BLaER1 (cell line): ENCODE measurements around the gene FLNC.

ENCODE experiments used
- H3K27ac ChIP-seq: shearing (Covaris generic); formaldehyde crosslinking; 2 replicates; pipeline ENCODE4 v1.8.1; 2022
- H3K27me3 ChIP-seq: shearing (Covaris generic); formaldehyde crosslinking; 2 replicates; pipeline ENCODE4 v1.8.1; 2022
- H3K36me3 ChIP-seq: shearing (Covaris generic); formaldehyde crosslinking; 2 replicates; pipeline ENCODE4 v1.8.1; 2022
- H3K4me1 ChIP-seq: shearing (Covaris generic); formaldehyde crosslinking; 2 replicates; pipeline ENCODE4 v1.8.1; 2022
- H3K4me2 ChIP-seq: shearing (Covaris generic); formaldehyde crosslinking; 2 replicates; pipeline ENCODE4 v1.8.1; 2022
- H3K4me3 ChIP-seq: shearing (Covaris generic); formaldehyde crosslinking; 2 replicates; pipeline ENCODE4 v1.8.1; 2022
- H3K9ac ChIP-seq: shearing (Covaris generic); formaldehyde crosslinking; 2 replicates; pipeline ENCODE4 v1.8.1; 2022
- H3K9me3 ChIP-seq: shearing (Covaris generic); formaldehyde crosslinking; 2 replicates; pipeline ENCODE4 v1.8.1; 2022
- H4K20me1 ChIP-seq: shearing (Covaris generic); formaldehyde crosslinking; 2 replicates; pipeline ENCODE4 v1.8.1; 2022
- Cebpa-rat ChIP-seq: shearing (Covaris generic); IDR thresholded peaks from 2 replicates; pipeline ENCODE4 v1.8.1; 2022

The FLNC gene

DNA sequence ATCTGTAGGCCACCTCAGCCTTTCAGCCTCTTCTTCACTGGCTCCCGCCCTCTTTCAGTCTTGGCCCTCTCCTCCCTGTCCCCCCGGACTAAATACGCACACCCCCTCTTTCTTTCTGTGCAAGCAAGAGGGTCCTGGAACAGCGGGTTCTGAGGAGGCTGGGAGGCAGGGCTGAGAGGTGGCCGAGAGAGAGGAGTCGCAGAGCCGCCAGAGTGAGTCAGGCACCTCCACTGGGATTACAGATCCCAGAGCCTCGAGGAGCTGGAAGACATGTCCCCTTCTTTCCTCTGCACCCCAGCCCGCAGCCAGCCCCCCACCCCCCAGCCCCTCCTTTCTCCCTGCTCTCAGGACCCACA lies 38.3 kb upstream of the FLNC start:
- Histone ChIP-seq H3K4me1 (peaks cover 36% of the 10 kb centered on the region), H3K36me3 (peaks cover 23% of the 10 kb centered on the region), H3K9me3 (no peaks in the 10 kb centered on the region), H3K4me3 (peak overlapping the region; percentile 92), H3K4me2 (peak overlapping the region; percentile 97), H3K27ac (peak overlapping the region; percentile 73), H4K20me1 (no peaks in the 10 kb centered on the region), H3K27me3 (no peaks in the 10 kb centered on the region), H3K9ac (peak overlapping the region; percentile 82)
- TF ChIP-seq Cebpa-rat: no peak

GRCh38 chr7:128792471-128793180 lies 37.6 kb upstream of the FLNC start:
- Histone ChIP-seq H4K20me1 (no peaks in the 10 kb centered on the region), H3K27me3 (no peaks in the 10 kb centered on the region), H3K9me3 (no peaks in the 10 kb centered on the region), H3K4me1 (peaks cover 36% of the 10 kb centered on the region), H3K4me3 (peak overlapping the region; percentile 92), H3K4me2 (peak overlapping the region; percentile 97), H3K36me3 (peaks cover 29% of the 10 kb centered on the region), H3K9ac (peak overlapping the region; percentile 82; the same call in 1 of the 2 replicates), H3K27ac (peak overlapping the region; percentile 44; the same call in 1 of the 2 replicates)
- no peak for TF ChIP-seq Cebpa-rat

- peaks cover 29% of the 10 kb centered on the region for H3K36me3 ChIP-seq
- H3K4me1 ChIP-seq: peaks cover 36% of the 10 kb centered on the region
- H4K20me1 ChIP-seq: no peaks in the 10 kb centered on the region
- H3K9ac ChIP-seq: no peak overlapping the region
- no peaks in the 10 kb centered on the region for H3K9me3 ChIP-seq
- 0 out of 2 replicates have a peak overlapping the region, but pooled peaks have one; percentile 44 for H3K27ac ChIP-seq
- no peak for TF ChIP-seq Cebpa-rat
- H3K4me2 ChIP-seq: peak overlapping the region; percentile 97
- H3K27me3 ChIP-seq: no peaks in the 10 kb centered on the region
- H3K4me3 ChIP-seq: peak overlapping the region; percentile 92; the same call in 1 of the 2 replicates
Measured at GRCh38 chr7:128793181-128793547, 37.0 kb upstream of the FLNC start.

DNA sequence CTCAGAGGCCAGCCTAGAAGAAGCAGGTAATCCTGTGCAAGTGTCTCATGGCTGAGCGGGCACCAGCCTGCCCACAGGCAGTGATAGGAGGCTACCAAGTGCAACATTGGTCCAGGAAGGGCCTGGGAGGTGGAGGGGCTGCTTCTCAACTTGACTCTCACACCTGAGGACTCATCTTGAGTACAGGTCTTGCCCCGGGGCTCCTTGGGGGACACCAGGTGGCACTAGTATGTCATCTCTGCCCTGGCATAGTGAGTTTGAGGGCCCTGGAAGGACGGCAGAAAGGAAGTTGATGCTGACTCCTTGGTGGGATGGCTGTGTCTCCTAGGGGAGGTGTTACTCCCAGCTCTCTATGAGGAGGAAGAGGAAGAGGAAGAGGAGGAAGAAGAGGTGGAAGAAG lies 36.2 kb upstream of the FLNC start:
- TF ChIP-seq Cebpa-rat: no peak
- Histone ChIP-seq H3K36me3 (peaks cover 29% of the 10 kb centered on the region), H3K4me3 (no peak overlapping the region), H3K9ac (no peak overlapping the region), H4K20me1 (no peaks in the 10 kb centered on the region), H3K27ac (no peak overlapping the region), H3K4me2 (no peak overlapping the region), H3K27me3 (no peaks in the 10 kb centered on the region), H3K4me1 (peaks cover 36% of the 10 kb centered on the region), H3K9me3 (no peaks in the 10 kb centered on the region)

GRCh38 chr7:128794436-128794835 lies 35.8 kb upstream of the FLNC start:
- Histone ChIP-seq H3K4me1 (peaks cover 36% of the 10 kb centered on the region), H3K36me3 (peaks cover 29% of the 10 kb centered on the region), H3K9me3 (no peaks in the 10 kb centered on the region), H3K9ac (no peak overlapping the region), H3K4me2 (no peak overlapping the region), H3K4me3 (no peak overlapping the region), H3K27ac (no peak overlapping the region), H3K27me3 (no peaks in the 10 kb centered on the region), H4K20me1 (no peaks in the 10 kb centered on the region)
- TF ChIP-seq Cebpa-rat: no peak

- H3K4me3 ChIP-seq: no peak overlapping the region
- no peak for TF ChIP-seq Cebpa-rat
- H4K20me1 ChIP-seq: no peaks in the 10 kb centered on the region
- H3K27ac ChIP-seq: no peak overlapping the region
- no peaks in the 10 kb centered on the region for H3K27me3 ChIP-seq
- peaks cover 35% of the 10 kb centered on the region for H3K4me1 ChIP-seq
- peaks cover 29% of the 10 kb centered on the region for H3K36me3 ChIP-seq
- no peak overlapping the region for H3K9ac ChIP-seq
- H3K4me2 ChIP-seq: no peak overlapping the region
- no peaks in the 10 kb centered on the region for H3K9me3 ChIP-seq
Measured at GRCh38 chr7:128795129-128795528, 35.1 kb upstream of the FLNC start.

DNA sequence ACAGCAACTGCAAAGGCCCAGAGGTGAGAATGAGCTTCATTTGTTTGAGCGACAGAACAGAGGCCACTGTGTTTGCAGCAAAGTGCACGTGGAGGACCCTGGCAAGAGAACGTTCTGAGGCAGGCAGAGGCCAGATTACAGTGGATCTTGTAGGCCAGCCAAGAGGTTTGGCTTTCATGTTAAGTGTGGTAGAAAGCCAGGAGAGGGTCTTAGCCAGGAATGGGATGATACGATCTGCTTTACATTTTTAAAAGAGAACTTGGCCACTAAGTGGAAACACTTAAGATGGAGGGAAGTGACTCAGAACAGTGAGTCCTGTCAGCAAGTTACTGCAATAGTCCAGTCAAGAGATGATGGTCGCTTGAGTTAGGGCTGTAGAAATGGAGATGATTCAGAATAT lies 33.9 kb upstream of the FLNC start:
- TF ChIP-seq Cebpa-rat: no peak
- Histone ChIP-seq H4K20me1 (no peaks in the 10 kb centered on the region), H3K4me2 (no peak overlapping the region), H3K27me3 (no peaks in the 10 kb centered on the region), H3K27ac (no peak overlapping the region), H3K9me3 (no peaks in the 10 kb centered on the region), H3K4me1 (peaks cover 29% of the 10 kb centered on the region), H3K4me3 (no peak overlapping the region), H3K36me3 (peaks cover 39% of the 10 kb centered on the region), H3K9ac (no peak overlapping the region)

GRCh38 chr7:128799451-128799850 lies 30.8 kb upstream of the FLNC start:
- H3K36me3 ChIP-seq: peaks cover 67% of the 10 kb centered on the region
- H4K20me1 ChIP-seq: no peaks in the 10 kb centered on the region
- H3K9me3 ChIP-seq: no peaks in the 10 kb centered on the region
- TF ChIP-seq Cebpa-rat: no peak
- H3K27ac ChIP-seq: no peak overlapping the region
- no peak overlapping the region for H3K4me3 ChIP-seq
- no peaks in the 10 kb centered on the region for H3K27me3 ChIP-seq
- no peak overlapping the region for H3K4me2 ChIP-seq
- no peak overlapping the region for H3K9ac ChIP-seq
- H3K4me1 ChIP-seq: peaks cover 2% of the 10 kb centered on the region; the same call in 1 of the 2 replicates

GRCh38 chr7:128800567-128800966 lies 29.6 kb upstream of the FLNC start:
- Histone ChIP-seq H3K4me3 (no peak overlapping the region), H3K9ac (no peak overlapping the region), H3K9me3 (no peaks in the 10 kb centered on the region), H3K27ac (no peak overlapping the region), H3K4me1 (no peaks in the 10 kb centered on the region), H4K20me1 (no peaks in the 10 kb centered on the region), H3K4me2 (no peak overlapping the region), H3K27me3 (no peaks in the 10 kb centered on the region), H3K36me3 (peaks cover 67% of the 10 kb centered on the region)
- TF ChIP-seq Cebpa-rat: no peak

DNA sequence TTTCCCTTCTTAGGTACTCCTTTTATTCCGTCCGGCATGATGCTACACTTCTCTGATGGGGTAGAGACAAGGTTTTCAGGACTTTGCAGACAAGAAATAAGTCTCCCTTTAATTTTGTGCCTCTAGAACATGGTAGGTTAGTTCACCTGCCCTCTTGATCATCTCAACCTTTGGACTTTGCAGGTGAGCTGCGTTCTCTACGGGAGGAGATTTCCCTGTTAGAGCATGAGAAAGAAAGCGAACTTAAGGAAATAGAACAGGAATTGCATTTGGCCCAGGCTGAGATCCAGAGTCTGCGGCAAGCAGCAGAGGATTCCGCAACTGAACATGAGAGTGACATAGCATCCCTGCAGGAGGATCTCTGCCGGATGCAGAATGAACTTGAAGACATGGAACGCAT lies 29.2 kb upstream of the FLNC start:
- no peaks in the 10 kb centered on the region for H3K4me1 ChIP-seq
- TF ChIP-seq Cebpa-rat: no peak
- H3K4me3 ChIP-seq: no peak overlapping the region
- H3K36me3 ChIP-seq: peaks cover 67% of the 10 kb centered on the region
- H3K27me3 ChIP-seq: no peaks in the 10 kb centered on the region
- H3K9ac ChIP-seq: no peak overlapping the region
- no peak overlapping the region for H3K4me2 ChIP-seq
- no peaks in the 10 kb centered on the region for H4K20me1 ChIP-seq
- no peak overlapping the region for H3K27ac ChIP-seq
- no peaks in the 10 kb centered on the region for H3K9me3 ChIP-seq
